ENCODE measurements around the gene CFAP77.

DNA sequence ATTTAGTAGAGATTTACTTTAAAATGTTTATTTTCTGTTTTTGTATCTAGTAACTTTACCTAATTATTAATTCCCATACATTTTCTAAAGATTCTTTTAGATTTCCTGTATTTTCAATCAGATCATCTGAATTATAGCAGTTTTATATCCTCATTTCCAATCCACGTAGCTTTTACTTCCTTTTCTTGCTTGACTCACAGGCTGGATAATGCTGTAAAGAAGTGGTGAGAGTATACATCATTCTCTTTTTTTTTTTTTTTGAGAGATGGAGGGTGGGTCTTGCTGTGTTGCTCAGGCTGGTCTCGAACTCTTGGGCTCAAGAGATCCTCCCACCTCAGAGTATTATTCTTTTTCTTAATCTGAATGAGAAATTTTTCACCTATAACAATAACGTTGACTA is 44.0 kb upstream of the CFAP77 start:
- TF ChIP-seq, protein P1, sequence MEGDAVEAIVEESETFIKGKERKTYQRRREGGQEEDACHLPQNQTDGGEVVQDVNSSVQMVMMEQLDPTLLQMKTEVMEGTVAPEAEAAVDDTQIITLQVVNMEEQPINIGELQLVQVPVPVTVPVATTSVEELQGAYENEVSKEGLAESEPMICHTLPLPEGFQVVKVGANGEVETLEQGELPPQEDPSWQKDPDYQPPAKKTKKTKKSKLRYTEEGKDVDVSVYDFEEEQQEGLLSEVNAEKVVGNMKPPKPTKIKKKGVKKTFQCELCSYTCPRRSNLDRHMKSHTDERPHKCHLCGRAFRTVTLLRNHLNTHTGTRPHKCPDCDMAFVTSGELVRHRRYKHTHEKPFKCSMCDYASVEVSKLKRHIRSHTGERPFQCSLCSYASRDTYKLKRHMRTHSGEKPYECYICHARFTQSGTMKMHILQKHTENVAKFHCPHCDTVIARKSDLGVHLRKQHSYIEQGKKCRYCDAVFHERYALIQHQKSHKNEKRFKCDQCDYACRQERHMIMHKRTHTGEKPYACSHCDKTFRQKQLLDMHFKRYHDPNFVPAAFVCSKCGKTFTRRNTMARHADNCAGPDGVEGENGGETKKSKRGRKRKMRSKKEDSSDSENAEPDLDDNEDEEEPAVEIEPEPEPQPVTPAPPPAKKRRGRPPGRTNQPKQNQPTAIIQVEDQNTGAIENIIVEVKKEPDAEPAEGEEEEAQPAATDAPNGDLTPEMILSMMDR (IDR thresholded peaks at IDR 0.05), result no peak
- no peak for TF ChIP-seq ZFX (IDR thresholded peaks at IDR 0.05; ENCODE audit: borderline replicate concordance)

Measured in 22Rv1 (cell line).